ENCODE data around the gene ULK3. TPM values are rescaled to one million over a fixed set of nuclear protein-coding genes. Genes with fewer than 3 reads are reported as not detected.

Gene ULK3
- total and polyA plus RNA-seq, 10 of the 15 experiments (the other 5 are each of a cell fraction or from before 2014, with no cell fraction given), result 0.64 to 38.8 (median 27.1) TPM

GRCh38 chr15:74790080-74790916 is 52.7 kb downstream of the ULK3 start (continued):
- no peak for TF ChIP-seq SMARCA5 (IDR thresholded peaks at IDR 0.05)
- 0 out of 4 replicates have a peak, but pooled peaks of 1 of the 2 experiments have one; percentile 53 for TF ChIP-seq SRF (IDR thresholded peaks at IDR 0.05; ENCODE audit: low read depth in 2 of 2, low read length in 2 of 2)
- TF ChIP-seq ZNF274 (IDR thresholded peaks at IDR 0.05; ENCODE audit: insufficient read depth, insufficient read length), result no peak
- TF ChIP-seq, protein P1, sequence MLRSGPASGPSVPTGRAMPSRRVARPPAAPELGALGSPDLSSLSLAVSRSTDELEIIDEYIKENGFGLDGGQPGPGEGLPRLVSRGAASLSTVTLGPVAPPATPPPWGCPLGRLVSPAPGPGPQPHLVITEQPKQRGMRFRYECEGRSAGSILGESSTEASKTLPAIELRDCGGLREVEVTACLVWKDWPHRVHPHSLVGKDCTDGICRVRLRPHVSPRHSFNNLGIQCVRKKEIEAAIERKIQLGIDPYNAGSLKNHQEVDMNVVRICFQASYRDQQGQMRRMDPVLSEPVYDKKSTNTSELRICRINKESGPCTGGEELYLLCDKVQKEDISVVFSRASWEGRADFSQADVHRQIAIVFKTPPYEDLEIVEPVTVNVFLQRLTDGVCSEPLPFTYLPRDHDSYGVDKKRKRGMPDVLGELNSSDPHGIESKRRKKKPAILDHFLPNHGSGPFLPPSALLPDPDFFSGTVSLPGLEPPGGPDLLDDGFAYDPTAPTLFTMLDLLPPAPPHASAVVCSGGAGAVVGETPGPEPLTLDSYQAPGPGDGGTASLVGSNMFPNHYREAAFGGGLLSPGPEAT (IDR thresholded peaks at IDR 0.05; ENCODE audit: low read depth), result peak; percentile 69
- no peak for TF ChIP-seq KAT2A (conservative IDR thresholded peaks at IDR 0.05; ENCODE audit: control insufficient read depth, low read depth, low read length)
- TF ChIP-seq PAX5 (IDR thresholded peaks at IDR 0.05; ENCODE audit: borderline replicate concordance, low read depth, low read length), result peak; percentile 77
- peak; percentile 16; the same call in 1 of the 2 replicates for TF ChIP-seq ELK1 (IDR thresholded peaks at IDR 0.05; ENCODE audit: low read depth, low read length)
- TF ChIP-seq ETV6 (conservative IDR thresholded peaks at IDR 0.05 in 1 of 2, IDR thresholded peaks at IDR 0.05 in 1 of 2; ENCODE audit: borderline replicate concordance in 1 of 2, low read depth in 1 of 2), result peak in 1 of 2 experiments; percentile 52; a peak in 1 of 4 replicates
- peak; percentile 81; the same call in 1 of the 2 replicates for TF ChIP-seq RCOR1 (conservative IDR thresholded peaks at IDR 0.05; ENCODE audit: low read depth, low read length)
- TF ChIP-seq PKNOX1 (IDR thresholded peaks at IDR 0.05), result no peak
- peak; percentile 64; the same call in 1 of the 2 replicates for TF ChIP-seq CREM (IDR thresholded peaks at IDR 0.05; ENCODE audit: low read depth)
- no peak for TF ChIP-seq RFX5 (IDR thresholded peaks at IDR 0.05; ENCODE audit: low read depth, low read length)
- TF ChIP-seq SUZ12 (IDR thresholded peaks at IDR 0.05; ENCODE audit: unreplicated experiment), result no peak
- TF ChIP-seq POLR2AphosphoS2 (IDR thresholded peaks at IDR 0.05; ENCODE audit: low read depth, low read length), result no peak; the same call in 1 of the 2 replicates
- TF ChIP-seq E2F4 (IDR thresholded peaks at IDR 0.05; ENCODE audit: low read depth, low read length), result no peak
- peak; percentile 69 to 88; a peak in 2 of 4 replicates for TF ChIP-seq EP300 (IDR thresholded peaks at IDR 0.05; ENCODE audit: borderline replicate concordance in 1 of 2, control insufficient read depth in 1 of 2, low read depth in 2 of 2, low read length in 2 of 2)
- TF ChIP-seq IRF4 (IDR thresholded peaks at IDR 0.05; ENCODE audit: low read depth, low read length), result peak; percentile 45; the same call in 1 of the 2 replicates
- TF ChIP-seq IKZF1 (conservative IDR thresholded peaks at IDR 0.05), result peak; percentile 97
- TF ChIP-seq NFYB (IDR thresholded peaks at IDR 0.05; ENCODE audit: insufficient read depth, low read depth, low read length), result no peak
- 0 out of 2 replicates have a peak, but pooled peaks have one; percentile 10 for TF ChIP-seq BMI1 (IDR thresholded peaks at IDR 0.05; ENCODE audit: borderline replicate concordance)

Measured in GM12878 (cell line).